Choroid plexus epithelial cell (primary cell): ENCODE data around the gene YBEY.
"Not testable (repeated sequence)": the region's sequence is repeated elsewhere in the genome, so short reads cannot be mapped to it uniquely, and the experiment has no call there.

Experiments used
- DNase-seq: peaks from one replicate; pipeline ENCODE4 v3.0.0-alpha.2; 2010; ENCODE audit warnings: low read depth
- H3K4me3 ChIP-seq: 2 replicates; pipeline ENCODE4 v1.5.1; 2011; ENCODE audit warnings: low read depth, mild to moderate bottlenecking, control low read depth, low read length, moderate library complexity
- TF ChIP-seq, protein P1 (sequence below): conservative IDR thresholded peaks from 2 replicates; pipeline ENCODE4 v1.5.1; 2011; ENCODE audit warnings: low read depth, mild to moderate bottlenecking, control low read depth, inconsistent platforms, low read length, moderate library complexity

Gene YBEY

DNA sequence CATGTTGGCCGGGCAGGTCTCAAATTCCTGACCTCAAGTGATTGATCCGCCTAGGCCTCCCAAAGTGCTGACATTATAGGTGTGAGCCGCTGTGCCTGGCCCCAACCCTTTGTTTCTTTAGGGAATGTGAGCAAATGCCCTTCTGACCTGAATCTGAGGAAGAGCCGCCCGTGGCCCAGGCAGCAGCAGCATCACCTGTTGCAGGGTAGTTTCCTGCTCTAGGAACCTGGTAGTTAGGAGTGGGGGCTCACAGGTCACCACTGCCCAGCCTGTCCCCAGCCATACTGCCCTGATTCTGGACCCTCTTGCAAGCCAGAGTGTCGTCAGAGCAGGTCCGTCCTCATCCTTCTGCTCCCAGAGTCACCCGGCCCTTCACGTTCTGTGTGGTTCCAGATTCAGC, 13.0 kb downstream of the YBEY start:
- TF ChIP-seq, protein P1, sequence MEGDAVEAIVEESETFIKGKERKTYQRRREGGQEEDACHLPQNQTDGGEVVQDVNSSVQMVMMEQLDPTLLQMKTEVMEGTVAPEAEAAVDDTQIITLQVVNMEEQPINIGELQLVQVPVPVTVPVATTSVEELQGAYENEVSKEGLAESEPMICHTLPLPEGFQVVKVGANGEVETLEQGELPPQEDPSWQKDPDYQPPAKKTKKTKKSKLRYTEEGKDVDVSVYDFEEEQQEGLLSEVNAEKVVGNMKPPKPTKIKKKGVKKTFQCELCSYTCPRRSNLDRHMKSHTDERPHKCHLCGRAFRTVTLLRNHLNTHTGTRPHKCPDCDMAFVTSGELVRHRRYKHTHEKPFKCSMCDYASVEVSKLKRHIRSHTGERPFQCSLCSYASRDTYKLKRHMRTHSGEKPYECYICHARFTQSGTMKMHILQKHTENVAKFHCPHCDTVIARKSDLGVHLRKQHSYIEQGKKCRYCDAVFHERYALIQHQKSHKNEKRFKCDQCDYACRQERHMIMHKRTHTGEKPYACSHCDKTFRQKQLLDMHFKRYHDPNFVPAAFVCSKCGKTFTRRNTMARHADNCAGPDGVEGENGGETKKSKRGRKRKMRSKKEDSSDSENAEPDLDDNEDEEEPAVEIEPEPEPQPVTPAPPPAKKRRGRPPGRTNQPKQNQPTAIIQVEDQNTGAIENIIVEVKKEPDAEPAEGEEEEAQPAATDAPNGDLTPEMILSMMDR = no peak
- no peak for DNase-seq
- no peak overlapping the region for H3K4me3 ChIP-seq

DNA sequence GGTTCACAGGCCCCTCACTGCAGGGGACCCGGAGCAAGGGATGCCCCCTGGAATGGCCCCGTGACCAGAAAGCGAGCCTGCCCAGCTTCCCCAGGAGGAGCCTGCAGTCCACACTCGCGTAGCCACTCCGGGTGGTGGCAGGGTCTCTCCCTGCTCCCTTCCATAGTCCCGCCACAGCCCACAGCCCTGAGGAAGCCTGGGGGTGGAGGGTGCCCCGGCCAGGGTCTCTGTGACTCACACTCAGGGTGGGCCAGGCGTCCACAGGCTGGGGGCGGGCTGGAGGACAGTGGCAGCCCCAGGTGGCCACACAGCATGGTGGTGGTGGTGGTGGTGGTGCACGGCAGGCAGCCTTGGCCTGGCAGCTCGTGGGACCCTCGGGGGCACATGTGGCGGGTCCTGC, 15.6 kb downstream of the YBEY start:
- no peak for DNase-seq
- TF ChIP-seq, protein P1 = no peak
- no peak overlapping the region for H3K4me3 ChIP-seq

DNA sequence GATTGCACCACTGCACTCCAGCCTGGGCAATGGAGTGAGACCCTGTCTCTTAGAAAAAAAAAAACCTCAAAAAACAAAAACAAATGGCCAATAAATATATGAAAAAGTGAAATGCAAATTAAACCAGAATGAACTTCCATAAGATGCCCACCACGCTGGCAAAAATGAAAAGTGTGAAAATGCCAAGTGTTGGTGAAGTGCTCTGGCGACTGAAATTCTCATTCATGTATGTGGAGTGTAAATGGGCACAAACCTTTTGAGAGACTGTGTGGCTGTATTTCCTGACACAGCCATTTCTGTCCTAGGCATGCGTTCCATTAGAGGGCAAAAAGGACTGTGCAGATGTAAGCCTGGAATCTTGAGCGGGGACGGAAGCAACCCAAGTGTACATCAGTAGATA, 18.3 kb downstream of the YBEY start:
- TF ChIP-seq, protein P1 = no peak
- no peak overlapping the region for H3K4me3 ChIP-seq
- no peak for DNase-seq

DNA sequence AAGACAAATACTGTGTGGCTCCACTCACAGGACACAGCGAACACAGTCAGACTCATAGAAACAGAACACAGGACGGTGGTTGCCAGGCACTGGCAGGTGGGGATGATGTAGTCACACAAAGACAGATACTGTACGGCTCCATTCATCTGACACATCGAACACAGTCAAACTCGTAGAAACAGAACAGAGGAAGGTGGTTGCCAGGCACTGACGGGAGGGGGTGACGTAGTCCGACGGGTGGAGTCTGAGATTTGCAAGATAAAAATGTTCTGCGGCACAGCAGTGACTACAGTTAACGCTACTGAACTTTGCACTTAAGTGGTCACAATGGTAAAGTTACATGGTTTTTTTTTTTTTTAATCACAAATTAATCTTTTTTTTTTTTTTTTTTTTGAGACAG, 18.8 kb downstream of the YBEY start:
- H3K4me3 ChIP-seq = no peak overlapping the region
- DNase-seq = no peak
- TF ChIP-seq, protein P1 = no peak

DNA sequence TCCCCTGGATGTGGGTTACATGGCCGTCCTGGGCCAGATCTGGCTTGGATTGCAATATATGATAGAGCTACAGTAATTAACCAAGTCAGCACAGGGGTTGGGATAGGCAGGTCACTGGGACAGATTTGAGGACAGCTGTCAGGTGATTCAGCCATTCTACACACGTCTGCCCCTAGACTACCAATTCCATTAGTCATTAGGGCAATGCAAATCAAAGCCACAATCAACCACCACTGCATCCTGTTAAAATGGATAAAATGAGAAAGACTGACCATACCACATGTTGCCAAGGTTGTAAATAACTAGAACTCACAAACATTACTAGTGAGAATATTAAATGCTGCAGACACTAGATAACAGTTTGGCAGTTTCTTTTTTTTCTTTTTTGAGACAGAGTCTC, 21.5 kb downstream of the YBEY start:
- peak; percentile 41 for DNase-seq
- TF ChIP-seq, protein P1 = no peak
- no peak overlapping the region for H3K4me3 ChIP-seq

DNA sequence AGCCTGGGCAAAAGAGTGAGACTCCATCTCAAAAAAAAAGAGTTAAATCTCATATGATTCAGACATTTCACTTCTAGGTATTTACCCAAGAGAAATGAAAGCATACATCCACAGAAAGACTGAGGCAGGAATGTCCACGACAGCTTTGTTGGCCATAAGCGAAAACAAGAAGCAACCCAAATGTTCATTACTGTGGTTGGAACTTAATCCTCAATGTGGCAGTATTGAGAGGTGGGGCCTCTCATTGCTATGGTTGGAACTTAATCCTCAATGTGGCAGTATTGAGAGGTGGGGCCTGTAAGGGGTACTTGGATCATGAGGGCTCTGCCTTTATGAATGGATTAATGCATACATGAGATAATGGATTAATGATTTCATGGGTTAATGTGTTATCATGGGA, 22.3 kb downstream of the YBEY start:
- no peak for DNase-seq
- no peak overlapping the region for H3K4me3 ChIP-seq
- TF ChIP-seq, protein P1 = no peak

DNA sequence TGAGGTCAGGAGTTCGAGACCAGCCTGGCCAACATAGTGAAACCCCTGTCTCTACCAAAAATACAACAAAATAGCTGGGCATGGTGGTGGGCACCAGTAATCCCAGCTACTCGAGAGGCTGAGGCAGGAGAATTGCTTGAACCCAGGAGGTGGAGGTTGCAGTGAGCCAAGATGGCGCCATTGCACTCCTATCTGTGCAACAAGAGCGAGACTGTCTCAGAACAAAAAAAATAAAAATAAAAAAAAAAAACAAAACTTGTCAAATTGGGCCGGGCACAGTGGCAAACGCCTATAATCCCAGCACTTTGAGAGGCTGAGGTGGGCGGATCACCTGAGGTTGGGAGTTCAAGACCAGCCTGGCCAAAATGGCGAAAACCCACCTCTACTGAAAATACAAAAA, 24.1 kb downstream of the YBEY start:
- not testable (repeated sequence) for DNase-seq, H3K4me3 ChIP-seq

DNA sequence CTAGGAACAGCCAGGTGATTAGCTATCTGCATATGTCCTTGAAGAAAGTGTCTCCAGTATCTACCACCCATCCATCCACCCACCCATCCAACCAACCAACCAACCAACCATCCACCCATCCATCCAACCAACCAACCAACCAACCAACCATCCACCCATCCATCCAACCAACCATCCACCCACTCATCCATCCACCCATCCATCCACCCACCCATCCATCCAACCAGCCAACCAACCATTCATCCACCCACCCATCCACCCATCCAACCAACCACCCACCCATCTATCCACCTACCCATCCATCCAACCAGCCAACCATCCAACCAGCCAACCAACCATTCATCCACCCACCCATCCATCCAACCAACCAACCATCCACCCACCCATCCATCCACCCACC, 25.4 kb downstream of the YBEY start:
- TF ChIP-seq, protein P1 = no peak
- H3K4me3 ChIP-seq = no peak overlapping the region
- DNase-seq = no peak
